A549 (cell line): ENCODE measurements around the gene BPIFB1.

ENCODE experiments used
- EP300 ChIP-seq, 2 experiments: fragments of >200 bp; sonication (Bioruptor Twin); formaldehyde crosslinking; IDR thresholded peaks; 2 replicates in 1 of 2; 3 replicates in 1 of 2; pipeline ENCODE4 v1.6.1; 2016 to 2017
- NR3C1 ChIP-seq: fragments of >200 bp; sonication (Bioruptor Twin); formaldehyde crosslinking; IDR thresholded peaks from 3 replicates; pipeline ENCODE4 v1.6.1; 2017
- POLR2A ChIP-seq: IDR thresholded peaks from 2 replicates; pipeline ENCODE4 v1.6.1; 2012; ENCODE audit warnings: mild to moderate bottlenecking, low read length
- SREBF2 ChIP-seq: fragments of 450-650 bp; IDR thresholded peaks from 2 replicates; pipeline ENCODE4 v1.6.1; 2014; ENCODE audit warnings: mild to moderate bottlenecking, moderate library complexity
- TF ChIP-seq, protein P1 (sequence below): fragments of >200 bp; sonication (Bioruptor Twin); formaldehyde crosslinking; IDR thresholded peaks from 3 replicates; pipeline ENCODE4 v1.5.1; 2016

DNA sequence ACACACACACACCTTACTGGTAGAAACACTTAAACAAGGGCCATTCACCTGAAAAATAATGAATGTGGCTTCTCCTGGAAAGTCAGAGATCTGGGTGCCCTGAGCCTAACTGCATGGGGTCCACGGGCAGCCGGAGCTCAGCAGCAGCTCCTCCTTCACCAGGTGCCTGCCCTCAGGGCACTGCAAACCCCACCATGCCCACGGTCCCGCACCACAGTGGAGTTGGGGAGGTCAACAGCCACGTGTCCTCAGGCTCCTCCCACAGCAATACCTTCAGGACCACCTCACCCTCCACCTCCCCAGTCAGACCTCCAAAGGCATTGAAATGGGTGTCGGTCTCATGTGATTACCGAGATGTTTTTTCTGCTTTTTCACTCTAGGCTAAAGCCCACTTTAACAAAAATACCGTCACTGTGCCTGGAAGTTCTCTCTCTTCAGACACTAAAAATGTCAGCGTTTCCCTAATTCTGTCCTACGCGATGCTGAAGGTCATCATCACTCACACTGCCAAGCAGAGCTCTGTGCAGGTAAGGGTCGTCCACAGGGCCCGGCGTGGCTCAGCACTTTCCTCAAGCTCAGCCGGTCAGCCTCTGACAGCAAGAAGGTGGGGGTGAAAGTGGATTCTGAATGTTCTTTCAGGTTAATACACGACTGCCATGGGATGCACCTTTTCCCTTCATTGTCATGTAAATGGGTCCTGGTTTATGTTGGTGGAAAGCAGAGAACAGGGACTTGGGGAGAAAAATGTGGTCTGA is 69.4 kb downstream of the BPIFB1 start:
- TF ChIP-seq POLR2A (no peak), SREBF2 (no peak), EP300 (IDR thresholded peaks at IDR 0.05) (no peak), NR3C1 (no peak)
- TF ChIP-seq, protein P1, sequence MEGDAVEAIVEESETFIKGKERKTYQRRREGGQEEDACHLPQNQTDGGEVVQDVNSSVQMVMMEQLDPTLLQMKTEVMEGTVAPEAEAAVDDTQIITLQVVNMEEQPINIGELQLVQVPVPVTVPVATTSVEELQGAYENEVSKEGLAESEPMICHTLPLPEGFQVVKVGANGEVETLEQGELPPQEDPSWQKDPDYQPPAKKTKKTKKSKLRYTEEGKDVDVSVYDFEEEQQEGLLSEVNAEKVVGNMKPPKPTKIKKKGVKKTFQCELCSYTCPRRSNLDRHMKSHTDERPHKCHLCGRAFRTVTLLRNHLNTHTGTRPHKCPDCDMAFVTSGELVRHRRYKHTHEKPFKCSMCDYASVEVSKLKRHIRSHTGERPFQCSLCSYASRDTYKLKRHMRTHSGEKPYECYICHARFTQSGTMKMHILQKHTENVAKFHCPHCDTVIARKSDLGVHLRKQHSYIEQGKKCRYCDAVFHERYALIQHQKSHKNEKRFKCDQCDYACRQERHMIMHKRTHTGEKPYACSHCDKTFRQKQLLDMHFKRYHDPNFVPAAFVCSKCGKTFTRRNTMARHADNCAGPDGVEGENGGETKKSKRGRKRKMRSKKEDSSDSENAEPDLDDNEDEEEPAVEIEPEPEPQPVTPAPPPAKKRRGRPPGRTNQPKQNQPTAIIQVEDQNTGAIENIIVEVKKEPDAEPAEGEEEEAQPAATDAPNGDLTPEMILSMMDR, result no peak
